Glutamatergic neuron (in vitro differentiated cells): ENCODE results near the gene OSBPL8. TPM values are rescaled to one million over a fixed set of nuclear protein-coding genes. Genes with fewer than 3 reads are reported as not detected.

Experiments
- DNase-seq: peaks from one replicate; pipeline ENCODE4 v3.0.0; 2022
- H3K27ac Mint-ChIP-seq: one replicate; pipeline ENCODE4 v1.8.0; 2020; ENCODE audit warnings: mild to moderate bottlenecking, mixed read lengths, inconsistent platforms; ENCODE audit not compliant: unreplicated experiment
- H3K27me3 Mint-ChIP-seq: one replicate; pipeline ENCODE4 v1.8.0; 2020; ENCODE audit warnings: mild to moderate bottlenecking, moderate library complexity, mixed read lengths, inconsistent platforms; ENCODE audit not compliant: unreplicated experiment
- H3K36me3 Mint-ChIP-seq: one replicate; pipeline ENCODE4 v1.8.0; 2020; ENCODE audit warnings: mild to moderate bottlenecking, mixed read lengths, inconsistent platforms; ENCODE audit not compliant: unreplicated experiment
- H3K4me1 Mint-ChIP-seq: one replicate; pipeline ENCODE4 v1.8.0; 2020; ENCODE audit warnings: mild to moderate bottlenecking, low read depth, mixed read lengths, inconsistent platforms; ENCODE audit not compliant: unreplicated experiment
- H3K4me3 Mint-ChIP-seq: one replicate; pipeline ENCODE4 v1.8.0; 2020; ENCODE audit warnings: mild to moderate bottlenecking, mixed read lengths, inconsistent platforms; ENCODE audit not compliant: unreplicated experiment
- H3K9me3 Mint-ChIP-seq: one replicate; pipeline ENCODE4 v1.8.0; 2020; ENCODE audit warnings: mild to moderate bottlenecking, moderate library complexity, mixed read lengths, inconsistent platforms; ENCODE audit not compliant: unreplicated experiment
- total RNA-seq: library from RNA; stranded (reverse); fragmentation: NEBNext Ultra II Directional; extraction: Animal tissue kit (Norgen Biotek cat#: 25700); gene quantifications from one replicate; pipeline ENCODE4 v1.2.1, GENCODE V29; 2021; ENCODE audit not compliant: unreplicated experiment
- TF ChIP-seq, protein P1 (sequence below): fragments of 200-600 bp; sonication (generic); IDR thresholded peaks from one replicate; pipeline ENCODE4 v1.5.0; 2021; ENCODE audit not compliant: partially characterized antibody, unreplicated experiment

Gene OSBPL8
- total RNA-seq, 1 donor from 2014 or later: 162 TPM

DNA sequence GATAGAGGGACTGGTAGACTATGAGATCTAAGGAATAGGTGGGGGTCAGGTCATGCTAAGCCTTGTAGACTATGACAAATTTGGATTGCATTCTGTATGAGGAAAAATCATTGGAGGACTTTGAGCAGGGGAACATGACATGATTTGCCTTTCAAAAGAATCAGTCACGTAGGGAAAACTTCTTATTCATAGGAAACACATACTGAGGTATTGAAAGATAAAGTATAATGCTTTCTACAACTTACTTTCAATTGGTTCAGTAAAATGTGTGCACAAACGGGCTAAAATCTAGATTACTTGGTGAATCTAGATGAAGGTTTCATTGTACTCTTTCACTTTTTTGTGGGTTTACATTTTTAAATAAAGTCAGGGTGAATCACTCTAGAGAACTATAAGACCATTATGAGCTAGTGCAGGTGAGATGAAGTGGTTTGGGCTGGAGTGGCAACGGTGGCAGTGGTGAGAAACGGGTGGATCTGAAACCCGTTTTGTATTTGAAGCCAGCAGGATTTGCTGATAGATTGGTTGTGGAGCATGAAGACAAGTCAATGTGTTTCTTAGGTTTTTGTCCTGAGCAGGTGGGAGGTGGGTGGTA is 218.0 kb downstream of the OSBPL8 start:
- no peak overlapping the region for H3K4me3 Mint-ChIP-seq

DNA sequence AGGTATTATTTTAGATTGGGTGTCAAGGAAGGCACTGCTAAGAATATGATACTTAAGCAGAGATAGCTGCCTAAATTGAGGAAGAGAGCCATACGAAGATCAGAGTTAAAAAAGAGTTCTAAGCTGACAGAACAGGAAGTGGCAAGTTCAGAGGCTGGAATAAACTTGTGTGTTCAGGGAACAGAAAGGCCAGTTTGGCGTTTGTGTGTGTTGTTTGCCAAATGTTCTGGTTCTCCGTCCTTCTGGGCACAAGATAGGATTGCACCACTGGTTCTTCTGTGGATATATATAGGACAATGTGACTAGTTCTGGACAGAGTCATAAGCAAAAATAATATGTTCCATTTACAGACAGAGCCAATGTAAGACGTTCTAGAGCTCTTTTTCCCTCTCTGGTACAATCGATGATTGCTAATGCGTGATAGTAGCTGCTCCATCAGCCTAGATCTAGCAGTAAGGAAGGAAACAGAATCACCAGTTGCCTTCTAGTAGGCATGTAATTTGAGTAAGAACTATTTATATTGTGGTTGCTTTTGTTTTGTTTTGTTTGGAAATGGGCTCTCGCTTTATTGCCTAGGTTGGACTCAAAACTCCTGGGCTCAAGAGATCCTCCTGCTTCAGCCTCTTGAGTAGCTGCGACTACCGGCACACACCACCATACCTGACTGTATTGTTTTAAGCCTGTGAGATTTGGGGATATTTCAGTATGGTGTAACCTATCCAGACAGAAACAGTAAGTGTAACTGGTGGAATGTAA is 218.7 kb downstream of the OSBPL8 start:
- no peaks in the 10 kb centered on the region for H3K27me3 Mint-ChIP-seq
- TF ChIP-seq, protein P1, sequence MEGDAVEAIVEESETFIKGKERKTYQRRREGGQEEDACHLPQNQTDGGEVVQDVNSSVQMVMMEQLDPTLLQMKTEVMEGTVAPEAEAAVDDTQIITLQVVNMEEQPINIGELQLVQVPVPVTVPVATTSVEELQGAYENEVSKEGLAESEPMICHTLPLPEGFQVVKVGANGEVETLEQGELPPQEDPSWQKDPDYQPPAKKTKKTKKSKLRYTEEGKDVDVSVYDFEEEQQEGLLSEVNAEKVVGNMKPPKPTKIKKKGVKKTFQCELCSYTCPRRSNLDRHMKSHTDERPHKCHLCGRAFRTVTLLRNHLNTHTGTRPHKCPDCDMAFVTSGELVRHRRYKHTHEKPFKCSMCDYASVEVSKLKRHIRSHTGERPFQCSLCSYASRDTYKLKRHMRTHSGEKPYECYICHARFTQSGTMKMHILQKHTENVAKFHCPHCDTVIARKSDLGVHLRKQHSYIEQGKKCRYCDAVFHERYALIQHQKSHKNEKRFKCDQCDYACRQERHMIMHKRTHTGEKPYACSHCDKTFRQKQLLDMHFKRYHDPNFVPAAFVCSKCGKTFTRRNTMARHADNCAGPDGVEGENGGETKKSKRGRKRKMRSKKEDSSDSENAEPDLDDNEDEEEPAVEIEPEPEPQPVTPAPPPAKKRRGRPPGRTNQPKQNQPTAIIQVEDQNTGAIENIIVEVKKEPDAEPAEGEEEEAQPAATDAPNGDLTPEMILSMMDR: no peak
- no peak for DNase-seq
- no peak overlapping the region for H3K4me3 Mint-ChIP-seq
- no peaks in the 10 kb centered on the region for H3K9me3 Mint-ChIP-seq
- H3K4me1 Mint-ChIP-seq: peaks cover 6% of the 10 kb centered on the region
- no peaks in the 10 kb centered on the region for H3K36me3 Mint-ChIP-seq
- H3K27ac Mint-ChIP-seq: no peak overlapping the region

More for the DNA sequence above, 218.0 kb downstream of the OSBPL8 start:
- Mint-ChIP-seq H3K4me1 (peaks cover 6% of the 10 kb centered on the region), H3K9me3 (no peaks in the 10 kb centered on the region), H3K27ac (no peak overlapping the region), H3K27me3 (no peaks in the 10 kb centered on the region), H3K36me3 (no peaks in the 10 kb centered on the region)
- DNase-seq: no peak
- TF ChIP-seq, protein P1: no peak

DNA sequence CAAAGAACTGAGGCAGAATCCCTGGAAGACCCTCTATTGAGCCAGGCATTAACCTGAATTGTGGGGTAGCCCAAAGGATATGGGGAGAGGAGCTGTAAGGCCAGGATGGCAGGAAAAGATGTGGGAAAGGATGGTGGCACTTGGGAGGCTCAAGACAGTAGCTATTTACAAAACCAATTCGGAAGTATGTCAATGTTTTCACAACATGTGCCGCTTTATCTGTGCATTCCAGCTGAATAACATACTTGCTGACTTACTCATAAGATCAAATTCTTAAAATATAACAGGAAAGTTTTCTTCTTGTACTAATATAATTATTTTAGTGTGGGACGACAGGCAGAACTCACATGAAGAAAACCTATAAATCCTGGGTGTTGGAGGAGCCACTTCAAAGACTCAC is 222.0 kb downstream of the OSBPL8 start:
- H3K4me1 Mint-ChIP-seq: peaks cover 5% of the 10 kb centered on the region
- H3K9me3 Mint-ChIP-seq: no peaks in the 10 kb centered on the region
- H3K27ac Mint-ChIP-seq: no peak overlapping the region

DNA sequence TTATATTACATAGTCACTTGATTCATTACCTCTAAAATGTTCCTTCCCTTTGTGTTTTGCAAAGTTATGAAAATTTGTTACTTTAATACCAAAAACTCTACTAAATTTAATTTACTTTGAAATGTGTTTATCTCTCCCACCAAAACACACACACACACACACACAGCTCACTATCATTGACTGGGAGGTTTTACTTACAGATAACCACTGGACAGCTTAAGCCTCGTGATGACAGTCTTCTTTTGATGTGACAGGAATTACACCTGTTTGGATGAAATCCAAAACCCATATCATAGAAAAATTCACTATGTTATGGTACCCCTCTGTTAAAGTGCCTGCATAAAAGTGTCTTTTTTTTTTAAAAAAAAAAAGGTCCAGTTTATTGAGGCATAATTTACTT is 227.0 kb downstream of the OSBPL8 start:
- TF ChIP-seq, protein P1: no peak
- DNase-seq: no peak
- no peaks in the 10 kb centered on the region for H3K36me3 Mint-ChIP-seq
- H3K9me3 Mint-ChIP-seq: no peaks in the 10 kb centered on the region
- no peak overlapping the region for H3K27ac Mint-ChIP-seq
- H3K4me3 Mint-ChIP-seq: no peak overlapping the region
- no peaks in the 10 kb centered on the region for H3K27me3 Mint-ChIP-seq
- H3K4me1 Mint-ChIP-seq: no peaks in the 10 kb centered on the region

More for the DNA sequence above, 222.0 kb downstream of the OSBPL8 start:
- Mint-ChIP-seq H3K36me3 (no peaks in the 10 kb centered on the region), H3K27me3 (no peaks in the 10 kb centered on the region), H3K4me3 (no peak overlapping the region)
- TF ChIP-seq, protein P1: no peak
- no peak for DNase-seq

DNA sequence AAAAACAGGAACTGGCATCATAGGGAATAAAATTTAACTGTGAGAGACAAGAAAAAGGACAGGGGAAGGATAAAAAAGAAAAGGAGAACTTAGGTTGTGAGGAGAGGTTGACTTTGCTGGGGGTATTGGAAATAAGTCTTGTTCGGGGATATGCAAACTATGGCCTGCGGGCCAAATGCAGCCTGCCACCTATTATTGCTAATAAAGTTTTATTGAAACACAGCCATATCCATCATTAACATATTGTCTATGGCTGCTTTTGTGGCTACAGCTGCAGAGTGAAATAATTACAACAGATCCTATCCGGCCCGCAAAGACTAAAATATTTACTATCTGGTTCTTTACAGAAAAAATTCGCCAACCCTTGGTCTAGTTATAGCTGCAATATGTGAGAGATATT is 230.0 kb downstream of the OSBPL8 start:
- H3K36me3 Mint-ChIP-seq: no peaks in the 10 kb centered on the region

More for the DNA sequence above, 230.0 kb downstream of the OSBPL8 start:
- no peak overlapping the region for H3K27ac Mint-ChIP-seq
- H3K27me3 Mint-ChIP-seq: no peaks in the 10 kb centered on the region
- TF ChIP-seq, protein P1: no peak
- H3K4me1 Mint-ChIP-seq: no peaks in the 10 kb centered on the region
- no peak overlapping the region for H3K4me3 Mint-ChIP-seq
- no peak for DNase-seq
- peaks cover 2% of the 10 kb centered on the region for H3K9me3 Mint-ChIP-seq
